Measurements from ENCODE around the gene POLDIP2.

Gene POLDIP2

DNA sequence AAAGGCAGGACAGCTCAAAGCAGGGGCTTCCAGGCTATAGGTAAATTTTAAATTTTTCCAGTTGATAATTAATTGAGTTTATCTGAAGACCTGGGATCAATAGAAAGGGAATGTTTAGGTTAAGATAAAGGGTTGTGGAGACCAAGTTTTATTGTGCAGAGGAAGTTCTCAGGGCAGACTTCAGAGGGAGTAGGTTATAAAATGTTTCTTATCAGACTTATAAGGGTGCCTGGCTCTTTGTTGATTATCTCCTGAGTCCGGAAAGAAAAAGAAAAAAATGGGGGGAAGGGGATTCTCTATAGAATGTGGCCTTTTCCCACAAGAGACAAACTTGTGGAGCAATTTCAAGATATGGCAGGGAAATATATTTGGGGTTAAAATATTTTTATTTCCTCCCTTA, 32.8 kb upstream of the POLDIP2 start:
- no peak for DNase-seq (ENCODE audit: low spot score)

GRCh38 chr17:28388106-28388505, 30.8 kb upstream of the POLDIP2 start:
- DNase-seq (ENCODE audit: low spot score), result no peak

DNA sequence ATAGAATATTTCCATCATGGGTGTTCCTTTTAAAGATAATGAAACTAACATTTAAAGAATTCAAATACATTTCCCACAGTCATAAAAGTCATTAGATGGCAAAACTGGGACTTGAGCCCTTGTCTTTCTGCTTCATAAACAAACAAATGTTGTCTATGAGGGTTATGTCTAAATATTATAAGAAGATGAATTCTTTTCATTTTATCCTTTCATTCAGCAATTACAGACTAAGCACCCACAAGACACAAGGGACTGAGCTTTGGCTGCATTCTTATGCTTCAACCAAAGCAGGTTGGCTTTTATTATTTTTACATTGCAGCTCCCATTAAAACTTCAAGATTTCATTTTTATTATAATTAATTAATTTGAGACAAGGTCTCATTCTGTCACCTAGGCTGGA, 29.1 kb upstream of the POLDIP2 start:
- no peak for DNase-seq (ENCODE audit: low spot score)

DNA sequence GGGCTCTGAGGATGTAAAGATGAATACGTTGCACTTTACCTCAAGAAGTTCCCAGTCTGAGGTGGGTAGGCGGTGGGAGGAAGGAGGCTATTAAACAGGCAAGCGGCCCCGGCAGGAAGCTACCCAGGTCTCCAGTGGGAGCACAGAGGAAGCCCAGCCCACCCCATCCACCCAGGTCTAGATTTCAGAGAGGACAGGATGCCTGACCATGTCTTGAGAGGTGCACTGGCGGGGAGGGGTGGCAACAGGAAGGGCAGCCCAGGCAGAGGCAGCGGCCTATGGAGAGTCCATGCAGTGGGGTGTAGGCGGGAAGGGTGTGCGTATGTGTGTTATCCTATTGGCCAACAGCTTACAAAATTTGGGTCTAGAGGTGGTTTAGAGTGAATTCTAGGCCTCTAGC, 28.1 kb upstream of the POLDIP2 start:
- DNase-seq (ENCODE audit: low spot score), result no peak

- DNase-seq (ENCODE audit: low spot score), result no peak
Observed at GRCh38 chr17:28385037-28385400, 27.7 kb upstream of the POLDIP2 start.

GRCh38 chr17:28384281-28385036, 27.1 kb upstream of the POLDIP2 start:
- DNase-seq (ENCODE audit: low spot score), result no peak

DNA sequence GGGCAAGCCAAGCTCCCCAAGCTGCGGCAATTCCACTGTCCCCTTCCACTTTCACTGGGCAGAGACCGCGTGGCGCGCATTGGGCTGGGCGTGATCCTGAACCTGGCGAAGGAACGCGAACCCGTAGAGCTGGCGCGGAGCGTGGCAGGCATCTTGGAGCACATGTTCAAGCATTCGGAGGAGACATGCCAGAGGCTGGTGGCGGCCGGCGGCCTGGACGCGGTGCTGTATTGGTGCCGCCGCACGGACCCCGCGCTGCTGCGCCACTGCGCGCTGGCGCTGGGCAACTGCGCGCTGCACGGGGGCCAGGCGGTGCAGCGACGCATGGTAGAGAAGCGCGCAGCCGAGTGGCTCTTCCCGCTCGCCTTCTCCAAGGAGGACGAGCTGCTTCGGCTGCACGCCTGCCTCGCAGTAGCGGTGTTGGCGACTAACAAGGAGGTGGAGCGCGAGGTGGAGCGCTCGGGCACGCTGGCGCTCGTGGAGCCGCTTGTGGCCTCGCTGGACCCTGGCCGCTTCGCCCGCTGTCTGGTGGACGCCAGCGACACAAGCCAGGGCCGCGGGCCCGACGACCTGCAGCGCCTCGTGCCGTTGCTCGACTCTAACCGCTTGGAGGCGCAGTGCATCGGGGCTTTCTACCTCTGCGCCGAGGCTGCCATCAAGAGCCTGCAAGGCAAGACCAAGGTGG, 24.0 kb upstream of the POLDIP2 start:
- DNase-seq (ENCODE audit: low spot score), result peak; percentile 44

DNA sequence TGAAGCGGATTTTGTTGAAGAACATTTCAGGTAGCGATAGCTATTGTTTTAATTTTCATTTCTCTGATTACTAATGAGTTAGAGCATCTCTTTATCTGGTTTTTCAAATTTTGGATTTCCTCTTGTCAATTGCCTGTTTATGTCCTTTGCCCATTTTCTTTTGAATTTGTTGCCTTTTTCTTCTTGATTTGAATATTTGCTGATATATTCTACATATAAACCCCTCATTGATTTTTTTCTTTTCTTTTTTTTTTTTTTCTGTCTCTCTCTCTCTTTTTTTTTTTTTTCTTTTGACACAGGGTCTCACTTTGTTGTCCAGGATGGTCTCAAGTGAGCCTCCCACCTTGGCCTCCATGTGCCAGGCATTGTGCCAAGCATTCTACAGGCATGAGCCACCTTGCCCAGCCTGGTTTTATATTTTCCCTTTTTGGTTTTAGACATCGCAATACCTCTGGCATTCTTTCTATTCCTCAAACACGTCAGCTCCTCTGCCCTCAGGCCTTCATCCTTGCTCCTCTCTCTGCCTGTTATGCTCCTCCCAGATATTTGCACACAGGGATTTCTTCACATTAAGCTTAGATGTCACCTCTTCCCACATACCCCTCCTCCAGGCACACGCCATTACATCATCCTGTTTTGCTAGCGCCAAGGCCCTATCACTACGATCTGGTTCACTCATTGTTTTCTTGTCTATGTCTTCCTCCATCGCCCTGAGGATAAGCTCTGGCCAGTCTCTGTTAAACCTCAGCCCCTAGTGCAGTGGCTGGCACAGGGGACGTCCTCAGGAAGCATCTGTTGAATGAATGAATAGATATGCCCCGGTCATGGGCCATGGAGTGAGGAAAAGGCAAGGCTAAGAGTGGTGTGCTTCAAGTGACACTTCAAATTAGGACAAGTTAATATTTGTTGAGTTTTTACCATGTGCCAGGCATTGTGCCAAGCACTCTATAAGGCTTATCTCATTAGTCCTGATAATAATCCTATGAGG, 22.8 kb upstream of the POLDIP2 start:
- no peak for DNase-seq (ENCODE audit: low spot score)

GRCh38 chr17:28372945-28373274, 15.6 kb upstream of the POLDIP2 start:
- DNase-seq (ENCODE audit: low spot score), result no peak

- DNase-seq (ENCODE audit: low spot score), result no peak
Observed at GRCh38 chr17:28372203-28372944, 15.0 kb upstream of the POLDIP2 start.

GRCh38 chr17:28371245-28372202, 14.2 kb upstream of the POLDIP2 start, which contains the start of gene SARM1:
SARM1 (plus strand) TSS chr17:28371694; CDS start chr17:28372033, 339 bp downstream.
- DNase-seq (ENCODE audit: low spot score), result no peak

DNA sequence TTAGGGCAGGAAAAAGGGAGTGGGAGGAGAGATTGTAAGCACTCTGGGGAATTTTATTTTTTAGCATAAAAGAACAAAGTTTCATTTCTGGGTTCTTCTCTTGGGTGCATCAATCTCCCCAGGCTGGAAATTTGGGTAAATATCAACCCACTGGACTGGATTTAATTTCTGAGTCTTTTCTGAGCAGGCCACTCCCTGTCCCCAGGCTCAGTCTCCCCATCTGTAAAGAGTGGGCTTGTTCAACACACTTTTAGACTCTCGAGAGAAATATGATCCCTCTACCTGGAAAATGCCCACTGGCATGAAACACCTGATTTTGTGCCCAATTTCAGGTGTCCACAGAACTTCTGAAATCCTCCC, 13.4 kb upstream of the POLDIP2 start:
- DNase-seq (ENCODE audit: low spot score), result no peak

GRCh38 chr17:28370035-28370743, 12.9 kb upstream of the POLDIP2 start, which contains the start of gene VTN:
VTN (minus strand) TSS chr17:28370307; CDS start chr17:28370203, 104 bp downstream.
- no peak for DNase-seq (ENCODE audit: low spot score)

GRCh38 chr17:28369684-28370034, 12.3 kb upstream of the POLDIP2 start:
- DNase-seq (ENCODE audit: low spot score), result no peak

- DNase-seq (ENCODE audit: low spot score), result no peak
Observed at GRCh38 chr17:28368915-28369683, 11.8 kb upstream of the POLDIP2 start.

- DNase-seq (ENCODE audit: low spot score), result no peak
Observed at GRCh38 chr17:28368306-28368831, 11.0 kb upstream of the POLDIP2 start.

DNA sequence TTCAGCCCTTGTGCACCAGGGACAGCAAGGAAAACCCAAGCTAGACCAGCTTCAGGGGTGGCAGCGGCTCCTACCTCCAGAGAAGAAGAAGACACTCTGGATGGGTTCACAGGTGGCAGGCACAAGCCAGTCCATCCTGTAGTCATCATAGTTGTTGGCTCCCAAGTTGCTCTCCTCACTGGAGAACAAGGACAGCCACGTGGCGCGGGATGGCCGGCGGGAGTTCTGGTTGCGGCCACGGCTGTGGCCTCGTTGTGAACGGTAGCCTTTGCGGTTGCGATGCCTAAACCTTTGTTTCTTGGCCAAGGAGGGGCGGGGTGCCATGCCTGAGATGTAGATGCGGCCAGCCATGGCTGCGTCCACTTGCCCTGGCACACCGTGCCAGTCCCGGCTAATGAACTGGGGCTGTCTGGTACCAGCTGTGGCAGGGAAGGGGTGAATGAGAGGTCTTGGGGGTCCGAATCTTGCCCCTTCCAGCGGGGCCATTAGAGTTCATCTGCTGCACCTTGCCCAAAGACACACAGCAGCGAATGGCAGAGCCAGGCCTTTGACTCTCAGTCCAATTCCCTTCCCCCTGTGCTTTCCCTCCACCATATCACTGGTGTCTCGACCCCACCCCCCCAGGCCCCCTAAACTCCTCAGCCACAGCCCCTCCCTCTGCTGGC, 10.4 kb upstream of the POLDIP2 start:
- DNase-seq (ENCODE audit: low spot score), result no peak

DNA sequence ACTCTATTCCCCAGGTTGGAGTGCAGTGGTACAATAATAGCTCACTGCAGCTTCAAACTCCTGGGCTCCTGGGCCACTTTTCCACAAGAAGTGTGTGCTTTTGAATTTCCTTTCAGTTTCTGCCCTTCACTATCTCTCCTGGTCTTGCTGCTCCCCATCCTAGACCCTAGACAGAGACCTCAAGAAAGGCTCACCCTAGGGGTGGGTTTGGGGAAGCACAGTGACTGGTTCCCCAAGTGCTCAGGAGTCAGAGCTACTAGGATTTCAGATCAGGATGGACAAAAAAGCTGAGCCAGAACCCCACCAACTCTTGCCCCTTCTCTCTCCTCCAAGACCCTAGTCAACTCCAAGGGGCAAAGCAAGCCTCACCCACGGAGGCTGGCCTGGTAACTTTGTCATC, 9.3 kb upstream of the POLDIP2 start:
- DNase-seq (ENCODE audit: low spot score), result no peak

DNA sequence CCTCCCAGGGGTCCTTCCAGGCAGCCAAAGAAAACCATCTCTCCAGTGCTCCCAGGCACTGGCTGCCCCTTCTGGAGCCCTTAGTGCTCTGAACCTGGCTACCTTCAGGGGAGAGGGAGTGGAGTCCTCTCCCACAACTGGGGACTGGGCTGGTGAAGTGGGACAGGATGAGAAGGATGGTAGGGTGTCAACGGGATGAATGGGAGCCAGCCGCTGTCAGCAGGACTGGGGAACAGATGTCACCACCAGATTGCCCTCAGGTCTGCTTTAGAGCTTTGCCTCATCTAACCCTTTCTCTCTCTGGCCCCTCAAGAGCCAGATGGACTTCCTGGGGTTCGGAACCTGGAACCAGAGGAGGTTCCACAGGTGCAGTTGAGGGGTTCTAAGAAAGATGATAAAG, 8.2 kb upstream of the POLDIP2 start:
- DNase-seq (ENCODE audit: low spot score), result no peak

Data from kidney capillary endothelial cell (primary cell).